Germinal center (tissue), 1 donor: ENCODE data around the gene HDC.

ENCODE experiments used
- DNase-seq: peaks from one replicate; pipeline ENCODE4 v3.0.0; 2012; ENCODE audit warnings: mixed read lengths, low spot score

Gene HDC

GRCh38 chr15:50265620-50266019 is at the start of gene HDC:
Gene HDC (minus strand): TSS chr15:50265726. CDS start chr15:50265623, 103 bp downstream.
- no peak for DNase-seq

- DNase-seq, result no peak
Measured at GRCh38 chr15:50312636-50313035, 47.1 kb upstream of the HDC start.

- DNase-seq, result no peak
Measured at GRCh38 chr15:50307799-50308198, 42.3 kb upstream of the HDC start.

DNA sequence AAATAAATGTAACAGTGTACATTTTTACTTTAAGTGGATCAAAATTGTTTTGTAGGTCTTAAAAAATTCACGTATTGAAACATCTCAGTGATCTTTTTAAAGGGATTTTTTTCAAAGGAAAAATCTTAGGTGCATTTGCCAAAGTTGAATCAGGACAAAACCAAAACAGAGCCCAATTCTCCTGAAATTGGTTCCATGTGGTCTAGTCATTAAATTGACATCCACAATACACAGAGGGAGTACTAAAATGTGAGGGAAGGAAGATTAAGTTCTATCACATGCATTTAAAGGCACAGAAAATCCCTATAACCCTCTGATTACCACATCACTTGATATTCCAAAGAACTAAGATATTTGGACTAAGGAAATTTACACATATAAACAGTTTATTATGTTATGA is 39.3 kb upstream of the HDC start:
- no peak for DNase-seq

- peak; percentile 10 for DNase-seq
Measured at GRCh38 chr15:50302581-50302980, 37.1 kb upstream of the HDC start.

GRCh38 chr15:50298340-50298739 is 32.8 kb upstream of the HDC start:
- DNase-seq, result no peak

DNA sequence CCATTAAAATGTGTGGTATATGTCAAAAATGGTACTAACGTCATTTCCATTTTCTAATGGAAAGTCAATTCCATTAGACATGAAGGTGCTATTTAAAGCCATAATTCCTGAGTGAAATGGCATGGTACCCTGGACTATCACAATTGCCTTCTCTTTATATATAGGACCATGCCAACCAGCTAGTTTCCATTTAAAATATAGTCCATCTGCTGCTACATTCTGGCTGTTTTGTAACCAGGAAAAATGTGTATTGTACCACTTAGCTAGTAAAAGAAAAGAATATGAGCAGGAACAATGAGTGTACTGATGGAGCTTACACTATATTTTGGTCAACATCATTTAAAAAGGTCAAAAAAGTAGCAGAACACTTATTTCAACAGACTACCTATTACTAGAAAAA is 30.4 kb upstream of the HDC start:
- DNase-seq, result no peak

GRCh38 chr15:50289749-50290148 is 24.2 kb upstream of the HDC start:
- DNase-seq, result no peak

- no peak for DNase-seq
Measured at GRCh38 chr15:50287324-50288116, 22.0 kb upstream of the HDC start.

DNA sequence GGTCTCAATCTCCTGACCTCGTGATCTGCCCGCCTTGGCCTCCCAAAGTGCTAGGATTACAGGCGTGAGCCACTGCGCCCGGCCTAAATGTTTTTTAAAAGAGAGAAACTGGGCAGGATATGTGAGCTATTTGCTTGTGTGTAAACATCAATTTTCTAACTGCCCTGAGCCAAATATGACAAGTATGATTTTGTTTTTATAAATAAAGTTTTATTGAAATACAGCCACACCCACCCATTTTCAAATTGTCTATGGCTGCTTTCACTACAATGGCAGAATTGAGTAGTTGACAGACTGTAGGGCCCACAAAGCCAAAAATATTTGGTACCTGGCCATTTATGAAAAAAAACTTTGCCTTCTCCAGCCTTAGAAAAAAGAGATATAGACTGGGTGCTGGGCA is 15.9 kb upstream of the HDC start:
- DNase-seq, result no peak

DNA sequence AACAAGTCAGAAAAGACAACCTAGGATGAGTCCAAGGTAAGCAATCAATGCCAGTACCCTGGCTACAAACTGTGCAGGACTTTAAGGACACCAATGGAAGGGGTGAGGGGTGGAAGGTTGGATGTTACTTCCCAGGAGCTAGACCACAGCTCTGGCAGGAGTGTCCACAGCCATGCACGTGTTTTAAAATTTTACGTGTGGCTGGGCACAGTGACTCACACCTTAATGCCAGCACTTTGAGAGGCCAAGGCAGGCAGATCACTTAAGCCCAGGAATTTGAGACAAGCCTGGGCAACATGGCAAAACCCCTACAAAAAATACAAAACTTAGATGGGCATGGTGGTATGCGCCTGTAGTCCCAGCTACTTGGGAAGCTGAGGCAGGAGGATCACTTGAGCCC is 14.7 kb upstream of the HDC start:
- no peak for DNase-seq

DNA sequence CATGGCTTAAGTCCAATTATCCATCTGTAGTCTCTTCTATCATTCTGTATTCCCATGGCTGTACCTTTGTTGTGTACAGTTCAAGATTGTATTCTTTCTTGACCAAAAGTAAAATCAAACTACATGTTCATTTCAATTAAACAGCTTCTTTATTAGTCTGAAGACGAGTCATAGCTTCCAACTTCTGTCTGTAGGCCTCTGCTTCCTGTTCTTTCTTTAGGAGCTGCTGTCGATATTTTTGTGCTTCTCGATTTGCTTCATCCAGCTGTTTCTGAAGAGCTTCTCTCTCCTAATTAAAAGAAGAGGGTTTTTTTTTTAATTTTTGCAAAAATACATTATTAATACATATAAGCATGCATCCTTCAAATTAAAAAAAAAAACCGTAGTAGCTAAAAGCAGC is 13.0 kb upstream of the HDC start:
- DNase-seq, result no peak

GRCh38 chr15:50277370-50277769 is 11.8 kb upstream of the HDC start:
- DNase-seq, result no peak

GRCh38 chr15:50275908-50276307 is 10.4 kb upstream of the HDC start:
- no peak for DNase-seq

- no peak for DNase-seq
Measured at GRCh38 chr15:50275091-50275490, 9.6 kb upstream of the HDC start.

- DNase-seq, result no peak
Measured at GRCh38 chr15:50267577-50267976, 2.1 kb upstream of the HDC start.

- DNase-seq, result no peak
Measured at GRCh38 chr15:50262533-50262932, 3.0 kb downstream of the HDC start.

DNA sequence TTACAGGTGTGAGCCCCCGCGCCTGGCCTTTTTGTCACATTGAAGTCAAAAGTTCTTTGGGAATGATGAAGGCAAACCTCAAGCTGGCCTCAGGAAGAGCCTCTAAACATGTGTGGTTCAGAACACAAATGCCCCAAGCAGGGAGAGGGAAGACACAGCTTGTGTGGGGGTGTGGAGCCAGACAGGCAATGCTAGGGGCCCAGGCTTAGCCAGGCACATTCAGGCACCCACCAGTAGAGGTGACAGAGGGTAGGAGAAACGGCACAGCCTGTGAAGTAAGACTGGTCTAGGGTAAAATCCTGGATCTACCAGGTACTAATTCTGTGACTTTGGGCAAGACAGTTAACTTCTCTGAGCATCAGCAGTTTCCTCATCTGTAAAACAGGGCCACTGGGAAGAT is 3.5 kb downstream of the HDC start:
- no peak for DNase-seq

DNA sequence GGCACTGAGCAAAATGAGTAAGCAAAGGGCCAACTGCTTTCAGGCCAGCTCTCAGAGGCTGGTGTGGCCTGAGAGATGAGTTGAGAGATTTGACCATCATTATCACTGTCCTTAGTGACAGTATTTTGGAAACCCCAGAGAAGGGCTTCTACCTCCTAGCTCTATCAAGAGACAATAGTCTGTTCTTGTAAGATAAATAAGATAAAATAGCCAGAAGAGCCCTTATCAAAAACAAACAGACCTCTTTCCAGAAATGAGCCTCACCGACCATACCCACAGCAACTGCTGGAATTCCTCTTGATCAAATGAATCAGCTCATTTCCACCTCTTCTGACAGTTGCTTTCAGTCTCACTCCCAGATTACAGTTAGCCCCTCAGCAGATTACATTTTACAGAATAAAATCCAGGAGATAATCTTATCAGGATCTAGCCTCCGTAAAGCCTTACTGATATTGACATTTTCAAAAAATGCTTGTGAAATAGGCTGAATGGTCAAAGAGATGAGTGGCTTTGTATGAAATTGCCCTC is 4.5 kb downstream of the HDC start:
- DNase-seq, result no peak

GRCh38 chr15:50259276-50259675 is 6.2 kb downstream of the HDC start:
- DNase-seq, result no peak

DNA sequence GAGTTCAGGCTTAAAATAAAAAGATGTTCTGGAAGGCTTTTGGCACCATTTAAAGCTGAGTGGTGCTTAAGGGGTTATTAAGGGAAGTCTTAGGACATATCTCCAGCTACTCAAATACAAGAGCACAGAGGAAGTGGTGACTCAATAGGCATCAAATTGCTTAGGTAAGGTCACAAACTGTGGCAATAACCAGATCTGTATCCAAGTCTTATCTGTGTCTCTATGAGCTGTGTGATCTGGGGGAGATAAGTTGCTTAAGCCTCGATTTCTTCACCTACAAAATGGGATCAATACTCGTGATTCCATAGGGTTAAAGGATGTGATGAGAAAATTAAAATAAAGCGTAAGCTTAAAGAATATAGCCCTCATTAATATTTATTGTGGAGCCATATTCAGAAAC is 7.6 kb downstream of the HDC start:
- DNase-seq, result no peak

DNA sequence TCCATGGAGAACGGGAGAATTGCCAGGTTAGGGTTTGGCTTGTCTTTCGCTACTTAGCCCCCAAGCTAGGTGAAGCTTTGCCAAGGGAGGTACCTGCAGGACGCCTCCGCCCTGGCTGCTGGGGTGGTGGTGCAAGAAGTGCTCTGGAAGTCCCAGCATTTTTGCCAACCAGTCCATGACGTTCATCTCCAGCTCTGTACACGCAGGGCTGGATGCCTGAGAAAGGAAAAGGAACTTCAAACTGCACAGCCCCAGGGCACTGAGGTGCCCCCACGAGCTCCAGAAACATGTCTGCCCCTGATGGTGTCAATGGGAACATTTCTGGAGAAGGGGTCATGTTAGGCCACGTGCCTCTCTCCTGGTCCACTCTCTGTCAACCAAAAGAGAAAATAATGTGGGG is 8.2 kb downstream of the HDC start:
- DNase-seq, result no peak

- DNase-seq, result no peak
Measured at GRCh38 chr15:50256188-50257041, 9.1 kb downstream of the HDC start.
